ENCODE results near the gene ZNF652. TPM values are rescaled to one million over a fixed set of nuclear protein-coding genes. Genes with fewer than 3 reads are reported as not detected.
A peak's percentile ranks its signal among the peaks of the same experiment; 100 is the strongest.

Gene ZNF652
- total RNA-seq (2014; rRNA removed; shearing (Covaris generic)): 50.1 and 54.5 TPM in 2 replicates
- polyA plus RNA-seq (2016; fragmentation: Nextera tagmentation; extraction: Ambion mirVana): 34.9 and 36.2 TPM in 2 replicates
- long read RNA-seq, partial matches to known transcripts: 0 of 1 reads
- long read RNA-seq, other reads (novel, unspliced or antisense): 1 of 1 reads

DNA sequence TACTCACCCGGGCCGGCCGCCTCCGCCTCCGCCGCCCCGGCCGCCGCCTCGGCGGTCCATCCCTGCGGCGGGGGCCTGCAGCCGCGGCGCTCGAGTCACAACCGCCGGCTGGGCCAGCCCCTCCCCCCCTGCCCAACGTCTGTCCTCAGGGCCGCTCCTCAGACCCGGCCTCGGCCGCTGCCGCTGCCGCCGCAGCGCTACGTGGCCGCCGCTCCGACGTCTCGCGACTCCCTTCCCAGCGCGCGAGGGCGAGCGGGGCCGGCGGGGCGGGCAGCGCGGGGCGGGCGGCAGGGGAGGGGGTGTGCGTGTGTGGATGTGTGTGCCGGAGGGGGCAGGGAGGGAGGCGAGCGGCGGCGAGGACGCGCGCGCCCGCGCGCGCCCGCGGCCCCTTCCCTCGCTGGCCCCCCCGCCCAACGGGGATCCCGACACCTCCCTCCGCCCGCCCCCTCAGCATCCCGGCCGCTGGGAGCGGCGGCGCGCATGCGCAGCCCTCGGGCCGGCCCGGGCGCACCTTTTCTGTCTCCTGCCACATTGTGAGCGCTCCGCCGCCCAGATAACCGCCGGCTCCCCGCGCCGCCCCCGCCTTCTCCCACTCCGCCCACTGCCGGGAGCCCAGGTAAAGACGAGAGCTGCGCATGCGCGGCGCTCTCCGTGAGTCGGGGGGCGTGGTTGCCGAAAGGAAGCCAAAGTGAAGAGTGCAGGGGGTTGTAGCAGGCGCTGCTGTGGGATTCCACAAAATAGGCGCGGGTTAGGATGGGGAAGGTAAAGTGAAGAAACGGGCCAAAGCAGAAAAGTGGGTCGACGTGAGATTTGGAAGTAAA is at the start of gene ZNF652:
Gene ZNF652, minus strand, starts transcription at position 349 of the 821 bp plus-strand sequence. CDS start 44,525 bp downstream, outside the sequence.
- no peaks in the 10 kb centered on the region for H3K9me2 ChIP-seq (ENCODE audit: insufficient read depth)
- H3K4me3 Mint-ChIP-seq: peak within 1 kb of the TSS; percentile 89
- H3K79me2 ChIP-seq (replicated peaks; ENCODE audit: insufficient read depth): peaks cover 40% of the 10 kb centered on the region
- peak within 1 kb of the TSS; percentile 74 for H3K27ac ChIP-seq (ENCODE audit: low read depth)
- H3K27me3 ChIP-seq (ENCODE audit: insufficient read depth): no peaks in the 10 kb centered on the region
- ATAC-seq (peak; percentile 69), DNase-seq (ENCODE audit: low spot score) (peak; percentile 98)
- peak within 1 kb of the TSS; percentile 91 for H3K4me2 ChIP-seq
- no peaks in the 10 kb centered on the region for H3K36me3 ChIP-seq (ENCODE audit: insufficient read depth)
- H3K36me3 Mint-ChIP-seq (ENCODE audit: low read depth): no peaks in the 10 kb centered on the region
- no peaks in the 10 kb centered on the region; the same call in 2 of the 3 replicates for H3K9me3 Mint-ChIP-seq
- peaks cover 42% of the 10 kb centered on the region for H3K4me1 Mint-ChIP-seq
- H4K20me1 ChIP-seq (replicated peaks; ENCODE audit: insufficient read depth): peaks cover 12% of the 10 kb centered on the region; the same call in 1 of the 2 replicates
- peaks cover 9% of the 10 kb centered on the region for H3K27me3 Mint-ChIP-seq (ENCODE audit: insufficient read depth, low read depth, poor library complexity)
- peak within 1 kb of the TSS; percentile 90 for H2AFZ ChIP-seq
- peak within 1 kb of the TSS; percentile 85 for H3K27ac Mint-ChIP-seq
- H3K4me3 ChIP-seq: peak within 1 kb of the TSS; percentile 93
- no peaks in the 10 kb centered on the region for H3F3A ChIP-seq (replicated peaks; ENCODE audit: low read depth)
- H3K4me1 ChIP-seq (ENCODE audit: insufficient read depth): peaks cover 38% of the 10 kb centered on the region
- TF ChIP-seq CREB1 (CRISPR knock-in tag; IDR thresholded peaks at IDR 0.05; ENCODE audit: low read depth) (0 out of 2 replicates have a peak, but pooled peaks have one; percentile 26), POLR2AphosphoS5 (IDR thresholded peaks at IDR 0.05; ENCODE audit: low read depth) (peak; percentile 85), ZNF331 (CRISPR knock-in tag; IDR thresholded peaks at IDR 0.05; ENCODE audit: low read depth) (no peak)

GRCh38 chr17:49409066-49409465 is 47.0 kb upstream of the ZNF652 start:
- DNase-seq (ENCODE audit: low spot score) (no peak), ATAC-seq (no peak)
- Histone ChIP-seq H3K79me2 (replicated peaks; ENCODE audit: insufficient read depth) (peaks cover 23% of the 10 kb centered on the region), H3K4me1 (ENCODE audit: insufficient read depth) (peaks cover 5% of the 10 kb centered on the region; the same call in 1 of the 2 replicates), H2AFZ (no peak overlapping the region), H3K4me3 (no peak overlapping the region), H3K27me3 (ENCODE audit: insufficient read depth) (no peaks in the 10 kb centered on the region), H3K9me2 (ENCODE audit: insufficient read depth) (no peaks in the 10 kb centered on the region), H3K4me2 (no peak overlapping the region), H4K20me1 (replicated peaks; ENCODE audit: insufficient read depth) (peaks cover 16% of the 10 kb centered on the region), H3K27ac (ENCODE audit: low read depth) (no peak overlapping the region), H3K36me3 (ENCODE audit: insufficient read depth) (peaks cover 68% of the 10 kb centered on the region), H3F3A (replicated peaks; ENCODE audit: low read depth) (peaks cover 43% of the 10 kb centered on the region; the same call in 1 of the 2 replicates)
- no peaks in the 10 kb centered on the region for H3K9me3 Mint-ChIP-seq
- TF ChIP-seq CTCF (conservative IDR thresholded peaks at IDR 0.05; ENCODE audit: low read depth in 2 of 2) (no peak), POLR2AphosphoS5 (IDR thresholded peaks at IDR 0.05; ENCODE audit: low read depth) (no peak), ZNF462 (CRISPR knock-in tag; IDR thresholded peaks at IDR 0.05) (no peak), EZH2 (IDR thresholded peaks at IDR 0.05; ENCODE audit: low read depth, unreplicated experiment) (no peak)
- H3K4me3 Mint-ChIP-seq: no peak overlapping the region
- no peaks in the 10 kb centered on the region for H3K4me1 Mint-ChIP-seq
- H3K27ac Mint-ChIP-seq: no peak overlapping the region
- H3K36me3 Mint-ChIP-seq (ENCODE audit: low read depth): peaks cover 88% of the 10 kb centered on the region
- peaks cover 10% of the 10 kb centered on the region for H3K27me3 Mint-ChIP-seq (ENCODE audit: insufficient read depth, low read depth, poor library complexity)

Measured in GM23338 (cell line).